Vagina (tissue), 2 donors: ENCODE data around the gene TMEM92.

ENCODE experiments used
- CTCF ChIP-seq, 3 experiments: fragments of 450-650 bp in 2 of 3; fragments of 200-600 bp in 1 of 3; sonication (generic) in 1 of 3; IDR thresholded peaks; one replicate each; pipeline ENCODE4 v1.5.1; 2017 to 2019; ENCODE audit warnings: antibody characterized with exemption in 3 of 3, mild to moderate bottlenecking in 2 of 3, moderate library complexity in 2 of 3
- POLR2A ChIP-seq, 2 donors: fragments of 450-650 bp; IDR thresholded peaks; one replicate each; pipeline ENCODE4 v1.6.1; 2017; ENCODE audit warnings: antibody characterized with exemption in 2 of 2, mild to moderate bottlenecking in 2 of 2, moderate library complexity in 2 of 2

- no peak for TF ChIP-seq CTCF (IDR thresholded peaks at IDR 0.05)
- no peak for TF ChIP-seq POLR2A (IDR thresholded peaks at IDR 0.05)
Observed at GRCh38 chr17:50326831-50327364, 52.6 kb downstream of the TMEM92 start.
